ENCODE measurements around the gene MPHOSPH10.
"Not testable (repeated sequence)": the region's sequence is repeated elsewhere in the genome, so short reads cannot be mapped to it uniquely, and the experiment has no call there.

The MPHOSPH10 gene

GRCh38 chr2:71101656-71102055 lies 28.8 kb upstream of the MPHOSPH10 start:
- no peak overlapping the region for H3K27ac ChIP-seq
- TF ChIP-seq CTCF (conservative IDR thresholded peaks at IDR 0.05) = no peak
- no peak for TF ChIP-seq ZFX (IDR thresholded peaks at IDR 0.05)

- TF ChIP-seq ZFX (IDR thresholded peaks at IDR 0.05) = no peak
- TF ChIP-seq CTCF (conservative IDR thresholded peaks at IDR 0.05) = no peak
- no peak overlapping the region for H3K27ac ChIP-seq
Measured at GRCh38 chr2:71102981-71103681, 27.3 kb upstream of the MPHOSPH10 start.

GRCh38 chr2:71103809-71104208 lies 26.6 kb upstream of the MPHOSPH10 start:
- H3K27ac ChIP-seq = no peak overlapping the region

GRCh38 chr2:71106463-71106862 lies 24.0 kb upstream of the MPHOSPH10 start:
- not testable (repeated sequence) for H3K27ac ChIP-seq

More at GRCh38 chr2:71103809-71104208, 26.6 kb upstream of the MPHOSPH10 start:
- TF ChIP-seq ZFX (IDR thresholded peaks at IDR 0.05) (no peak), CTCF (conservative IDR thresholded peaks at IDR 0.05) (no peak)

GRCh38 chr2:71108091-71108490 lies 22.3 kb upstream of the MPHOSPH10 start:
- TF ChIP-seq CTCF (conservative IDR thresholded peaks at IDR 0.05) (no peak), ZFX (IDR thresholded peaks at IDR 0.05) (no peak)
- no peak overlapping the region for H3K27ac ChIP-seq

- no peak overlapping the region for H3K27ac ChIP-seq
- no peak for TF ChIP-seq ZFX (IDR thresholded peaks at IDR 0.05)
- no peak for TF ChIP-seq CTCF (conservative IDR thresholded peaks at IDR 0.05)
Measured at GRCh38 chr2:71113843-71114242, 16.6 kb upstream of the MPHOSPH10 start.

- no peak for TF ChIP-seq ZFX (IDR thresholded peaks at IDR 0.05)
- no peak for TF ChIP-seq CTCF (conservative IDR thresholded peaks at IDR 0.05)
- no peak overlapping the region for H3K27ac ChIP-seq
Measured at GRCh38 chr2:71117063-71117462, 13.4 kb upstream of the MPHOSPH10 start.

- no peak overlapping the region for H3K27ac ChIP-seq
- TF ChIP-seq CTCF (conservative IDR thresholded peaks at IDR 0.05) (no peak), ZFX (IDR thresholded peaks at IDR 0.05) (no peak)
Measured at GRCh38 chr2:71120195-71120594, 10.2 kb upstream of the MPHOSPH10 start.

Measured in C4-2B (cell line).